A673 (cell line): ENCODE results near the gene FOXE3. TPM values are rescaled to one million over a fixed set of nuclear protein-coding genes. Genes with fewer than 3 reads are reported as not detected.

Experiments
- BruUV-seq: library from RNA; stranded (reverse); fragments of 400-500 nt; replicated peaks from 2 replicates; lab custom pipeline; 2021; lab: Mats Ljungman, UMichigan
- CTCF ChIA-PET: fragments of 300-600 bp; sonication (Branson Sonifier 250); formaldehyde crosslinking; loops from one replicate; lab custom pipeline; 2022; ENCODE audit warnings: antibody characterized with exemption; lab: Charles Lee
- POLR2A ChIA-PET: fragments of 300-600 bp; sonication (Branson Sonifier 250); formaldehyde crosslinking; loops from one replicate; lab custom pipeline; 2022; ENCODE audit warnings: antibody characterized with exemption; ENCODE audit not compliant: low non-redundant PET; lab: Charles Lee
- DNase-seq: peaks from one replicate; pipeline ENCODE4 v3.0.0-alpha.2; 2015; ENCODE audit warnings: low spot score
- H3K27ac ChIP-seq: fragments of 200-600 bp; sonication (generic); 2 replicates; pipeline ENCODE4 v1.5.1; 2016; ENCODE audit warnings: mixed run types, low read depth, mild to moderate bottlenecking, mixed read lengths, antibody characterized with exemption, low read length; ENCODE audit not compliant: poor library complexity, severe bottlenecking
- H3K27me3 ChIP-seq: fragments of 200-600 bp; sonication (generic); replicated peaks from 2 replicates; pipeline ENCODE4 v1.6.1; 2017; ENCODE audit warnings: mixed run types, low read depth, mild to moderate bottlenecking, mixed read lengths, antibody characterized with exemption, low read length; ENCODE audit not compliant: insufficient read depth, poor library complexity
- H3K36me3 ChIP-seq: fragments of 200-600 bp; sonication (generic); 2 replicates; pipeline ENCODE4 v1.6.1; 2016; ENCODE audit warnings: mixed run types, mild to moderate bottlenecking, mixed read lengths, antibody characterized with exemption, low read length; ENCODE audit not compliant: insufficient read depth, poor library complexity, severe bottlenecking
- H3K4me1 ChIP-seq: fragments of 200-600 bp; sonication (generic); 2 replicates; pipeline ENCODE4 v1.6.1; 2017; ENCODE audit warnings: mixed run types, mild to moderate bottlenecking, mixed read lengths, antibody characterized with exemption, low read length; ENCODE audit not compliant: insufficient read depth, poor library complexity, severe bottlenecking
- H3K4me3 ChIP-seq: fragments of 200-600 bp; sonication (generic); 2 replicates; pipeline ENCODE4 v1.5.1; 2016; ENCODE audit warnings: low read depth, mixed run types, mild to moderate bottlenecking, mixed read lengths, low read length; ENCODE audit not compliant: poor library complexity, severe bottlenecking
- H3K9me3 ChIP-seq: fragments of 200-600 bp; sonication (generic); 2 replicates; pipeline ENCODE4 v1.6.1; 2016; ENCODE audit warnings: mixed run types, low read depth, mild to moderate bottlenecking, mixed read lengths, antibody characterized with exemption, low read length; ENCODE audit not compliant: poor library complexity, severe bottlenecking
- CTCF ChIP-seq: fragments of 300-800, 200-600 bp; sonication (generic); conservative IDR thresholded peaks from 2 replicates; pipeline ENCODE4 v1.5.1; 2017; ENCODE audit warnings: low read depth, mild to moderate bottlenecking, antibody characterized with exemption, low read length, moderate library complexity, mixed read lengths
- EZH2 ChIP-seq: fragments of 200-600 bp; sonication (generic); IDR thresholded peaks from 2 replicates; pipeline ENCODE4 v1.6.1; 2017; ENCODE audit warnings: borderline replicate concordance, low read depth, mild to moderate bottlenecking, mixed read lengths, antibody characterized with exemption, low read length; ENCODE audit not compliant: poor library complexity, severe bottlenecking
- intact Hi-C: fragments of 100-400 bp; cut with micrococcal nuclease; formaldehyde crosslinking; loops from one replicate; pipeline ENCODE4 v1.10.0; 2022; ENCODE audit not compliant: unreplicated experiment
- total RNA-seq: library from RNA; stranded (reverse); gene quantifications from 2 replicates; pipeline ENCODE4 v1.2.3, GENCODE V29; 2021

FOXE3 gene
- total RNA-seq, 1 experiment from 2014 or later: not detected

- intact Hi-C loops: no loop called here
- CTCF ChIA-PET: no interaction called here
- no peak for DNase-seq
- peaks cover 23% of the 10 kb centered on the region for H3K27me3 ChIP-seq
- no peaks in the 10 kb centered on the region for H3K4me1 ChIP-seq
- H3K4me3 ChIP-seq: no peak overlapping the region
- no peak overlapping the region for H3K27ac ChIP-seq
- no peaks in the 10 kb centered on the region for H3K9me3 ChIP-seq
- no peaks in the 10 kb centered on the region for H3K36me3 ChIP-seq
- no peak for TF ChIP-seq CTCF
- no peak for TF ChIP-seq EZH2
- POLR2A ChIA-PET: no interaction called here
- no TSS peak for BruUV-seq
Observed at GRCh38 chr1:47395433-47395832, 20.7 kb upstream of the FOXE3 start.

- Histone ChIP-seq H3K4me3 (no peak overlapping the region), H3K27ac (no peak overlapping the region), H3K9me3 (no peaks in the 10 kb centered on the region), H3K4me1 (no peaks in the 10 kb centered on the region), H3K27me3 (peaks cover 29% of the 10 kb centered on the region), H3K36me3 (no peaks in the 10 kb centered on the region)
- intact Hi-C loops: no loop called here
- POLR2A ChIA-PET: no interaction called here
- TF ChIP-seq EZH2: no peak
- no peak for TF ChIP-seq CTCF
- no peak for DNase-seq
- CTCF ChIA-PET: no interaction called here
- BruUV-seq: no TSS peak
Observed at GRCh38 chr1:47396671-47397196, 19.4 kb upstream of the FOXE3 start.

GRCh38 chr1:47399138-47399845 lies 16.8 kb upstream of the FOXE3 start:
- CTCF ChIA-PET: interaction anchor here (0.6 kb wide), 1 partner anchor 205 kb away, joined by 6 read pairs; no protein-coding TSS in a partner anchor
- Histone ChIP-seq H3K9me3 (no peaks in the 10 kb centered on the region), H3K4me1 (no peaks in the 10 kb centered on the region), H3K36me3 (no peaks in the 10 kb centered on the region), H3K27ac (no peak overlapping the region), H3K4me3 (no peak overlapping the region), H3K27me3 (peaks cover 22% of the 10 kb centered on the region)
- intact Hi-C loops: no loop called here
- DNase-seq: no peak
- TF ChIP-seq EZH2 (no peak), CTCF (no peak)
- POLR2A ChIA-PET: no interaction called here
- BruUV-seq: no TSS peak
